PFSK-1 (cell line): ENCODE measurements around the gene ZIC5.

Experiments
- FOXP2 ChIP-seq: optimal IDR thresholded peaks from 2 replicates; pipeline ENCODE3; 2011; ENCODE audit warnings: borderline replicate concordance, control low read depth, inconsistent platforms; ENCODE audit not compliant: insufficient read depth; ENCODE audit errors: extremely low read length, extremely low read depth
- POLR2AphosphoS5 ChIP-seq: IDR thresholded peaks from 2 replicates; pipeline ENCODE4 v1.6.1; 2012; ENCODE audit warnings: low read depth, mild to moderate bottlenecking, control low read depth, low read length, moderate library complexity
- REST ChIP-seq, 2 experiments: IDR thresholded peaks; 2 replicates each; pipeline versions ENCODE4 v1.6.1 to v1.8.0; 2011 to 2012; ENCODE audit warnings: low read depth in 2 of 2, low read length in 2 of 2, control low read depth in 1 of 2, inconsistent platforms in 1 of 2, mild to moderate bottlenecking in 1 of 2, moderate library complexity in 1 of 2; ENCODE audit not compliant: insufficient read depth in 1 of 2
- SIN3A ChIP-seq: IDR thresholded peaks from 2 replicates; pipeline ENCODE4 v1.6.1; 2012; ENCODE audit warnings: mild to moderate bottlenecking, low read length, moderate library complexity, borderline replicate concordance; ENCODE audit not compliant: insufficient read depth
- TAF1 ChIP-seq: IDR thresholded peaks from 2 replicates; pipeline ENCODE4 v1.6.1; 2012; ENCODE audit warnings: low read length, control low read depth, borderline replicate concordance; ENCODE audit not compliant: insufficient read depth

The ZIC5 gene

DNA sequence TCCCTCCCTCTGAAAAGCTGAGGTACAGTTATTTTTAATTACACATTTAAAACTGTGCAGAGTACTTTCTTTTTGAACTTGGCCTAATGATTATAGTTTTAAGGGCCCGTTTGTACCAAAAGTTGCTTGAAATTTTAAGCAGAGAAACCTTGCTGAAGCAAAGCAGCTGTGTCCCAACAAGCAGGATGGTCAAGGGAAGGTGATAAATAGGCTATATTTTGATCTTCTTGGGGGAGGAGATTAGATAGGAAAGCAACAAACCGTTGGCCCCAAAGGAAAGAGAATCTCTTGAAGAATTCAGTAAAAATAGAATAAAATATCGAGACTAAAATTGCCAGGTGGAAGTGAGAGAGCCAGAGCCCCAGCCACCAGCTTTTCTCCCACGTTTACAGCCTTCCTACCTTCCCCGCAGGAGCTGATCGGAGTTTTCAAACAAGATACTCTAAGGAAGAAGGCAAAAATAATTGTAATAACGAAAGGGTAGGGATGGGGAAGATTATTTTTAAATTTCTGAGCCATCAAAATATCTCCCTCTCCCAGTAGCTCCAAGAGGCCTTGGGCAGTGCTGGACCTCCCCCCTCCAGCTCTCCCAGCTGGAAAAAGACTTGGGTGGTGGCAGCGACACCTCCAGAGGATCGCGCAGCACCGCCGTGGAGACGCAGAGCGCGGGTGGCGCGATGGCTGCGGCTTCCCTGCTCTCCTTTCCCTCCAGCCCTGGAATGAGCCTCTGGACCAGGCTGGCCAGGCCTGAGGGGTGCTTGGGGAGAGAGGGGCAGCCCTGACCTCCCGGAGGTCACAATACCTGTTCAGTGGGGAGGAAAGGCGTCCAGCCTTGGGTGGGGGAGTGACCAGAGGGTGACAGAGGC lies 15.8 kb upstream of the ZIC5 start:
- TF ChIP-seq REST (IDR thresholded peaks at IDR 0.05; ENCODE audit: insufficient read depth in 1 of 2, low read depth in 2 of 2, low read length in 2 of 2) (no peak), POLR2AphosphoS5 (no peak), TAF1 (no peak), FOXP2 (no peak), SIN3A (no peak)

- TF ChIP-seq SIN3A (no peak), REST (IDR thresholded peaks at IDR 0.05; ENCODE audit: insufficient read depth in 1 of 2, low read depth in 2 of 2, low read length in 2 of 2) (no peak), FOXP2 (no peak), TAF1 (no peak), POLR2AphosphoS5 (no peak)
Observed at GRCh38 chr13:99986741-99987140, 15.2 kb upstream of the ZIC5 start.

DNA sequence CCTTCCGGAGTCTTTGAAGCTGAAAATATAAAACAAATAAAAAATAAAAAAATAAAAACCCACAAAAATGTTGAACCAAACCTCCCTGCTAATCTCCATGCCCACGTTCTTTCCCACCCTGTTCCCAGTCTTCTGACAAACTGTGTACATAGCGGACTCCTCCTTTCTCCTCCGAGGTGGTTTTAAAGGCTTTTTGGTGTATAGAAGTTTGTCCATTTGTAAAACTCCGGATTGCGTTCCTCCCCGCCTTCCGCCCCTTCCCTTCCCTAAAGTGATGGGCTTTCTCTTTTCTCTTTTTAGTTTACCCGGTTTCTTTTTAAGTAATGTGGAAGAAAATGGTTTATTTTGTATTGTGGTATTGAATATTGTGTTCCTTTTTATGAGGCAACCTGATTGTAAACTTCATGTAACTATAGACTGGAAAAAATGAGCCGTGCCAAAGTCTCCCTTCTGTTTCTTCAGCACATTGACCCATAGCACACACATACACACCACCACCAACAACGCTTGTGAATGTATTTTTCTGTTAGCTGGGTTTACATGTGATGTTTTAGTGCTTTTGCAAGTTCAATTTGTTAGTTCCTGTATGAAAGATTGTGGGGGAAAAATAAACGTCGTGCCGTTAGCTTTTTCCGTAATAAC lies 14.4 kb upstream of the ZIC5 start:
- TF ChIP-seq SIN3A = no peak
- no peak for TF ChIP-seq FOXP2
- TF ChIP-seq TAF1 = no peak
- no peak for TF ChIP-seq POLR2AphosphoS5
- no peak for TF ChIP-seq REST (IDR thresholded peaks at IDR 0.05; ENCODE audit: insufficient read depth in 1 of 2, low read depth in 2 of 2, low read length in 2 of 2)

- TF ChIP-seq POLR2AphosphoS5 (no peak), REST (IDR thresholded peaks at IDR 0.05; ENCODE audit: insufficient read depth in 1 of 2, low read depth in 2 of 2, low read length in 2 of 2) (no peak), TAF1 (no peak), SIN3A (no peak)
Observed at GRCh38 chr13:99985241-99985874, 13.8 kb upstream of the ZIC5 start.
